ENCODE data around the gene PRND.
"Not testable (repeated sequence)": the region's sequence is repeated elsewhere in the genome, so short reads cannot be mapped to it uniquely, and the experiment has no call there.

Gene PRND

GRCh38 chr20:4748847-4749246 lies 27.1 kb downstream of the PRND start:
- no peak for DNase-seq (ENCODE audit: extremely low read depth, low read depth)
- no peak overlapping the region for H3K4me3 ChIP-seq (replicated peaks; ENCODE audit: low read depth, low read length)
- TF ChIP-seq CTCF (IDR thresholded peaks at IDR 0.05; ENCODE audit: low read depth, low read length, missing control alignments), result no peak

GRCh38 chr20:4749326-4749725 lies 27.6 kb downstream of the PRND start:
- H3K4me3 ChIP-seq (replicated peaks; ENCODE audit: low read depth, low read length), result no peak overlapping the region
- DNase-seq (ENCODE audit: extremely low read depth, low read depth), result no peak
- no peak for TF ChIP-seq CTCF (IDR thresholded peaks at IDR 0.05; ENCODE audit: low read depth, low read length, missing control alignments)

- TF ChIP-seq CTCF (IDR thresholded peaks at IDR 0.05; ENCODE audit: low read depth, low read length, missing control alignments), result no peak
- DNase-seq (ENCODE audit: extremely low read depth, low read depth), result no peak
- H3K4me3 ChIP-seq (replicated peaks; ENCODE audit: low read depth, low read length), result no peak overlapping the region
These were observed 28.7 kb downstream of the PRND start for GRCh38 chr20:4750381-4750780.

GRCh38 chr20:4759100-4759884 lies 37.6 kb downstream of the PRND start:
- DNase-seq (ENCODE audit: extremely low read depth, low read depth); H3K4me3 ChIP-seq (replicated peaks; ENCODE audit: low read depth, low read length): not testable (repeated sequence)

- no peak for TF ChIP-seq CTCF (IDR thresholded peaks at IDR 0.05; ENCODE audit: low read depth, low read length, missing control alignments)
- no peak for DNase-seq (ENCODE audit: extremely low read depth, low read depth)
- H3K4me3 ChIP-seq (replicated peaks; ENCODE audit: low read depth, low read length), result no peak overlapping the region
These were observed 41.6 kb downstream of the PRND start for GRCh38 chr20:4763261-4763660.

GRCh38 chr20:4763723-4764510 lies 42.2 kb downstream of the PRND start:
- no peak overlapping the region for H3K4me3 ChIP-seq (replicated peaks; ENCODE audit: low read depth, low read length)
- TF ChIP-seq CTCF (IDR thresholded peaks at IDR 0.05; ENCODE audit: low read depth, low read length, missing control alignments), result no peak
- no peak for DNase-seq (ENCODE audit: extremely low read depth, low read depth)

- TF ChIP-seq CTCF (IDR thresholded peaks at IDR 0.05; ENCODE audit: low read depth, low read length, missing control alignments), result no peak
- DNase-seq (ENCODE audit: extremely low read depth, low read depth), result no peak
These were observed 43.1 kb downstream of the PRND start for GRCh38 chr20:4764805-4765204.

More at GRCh38 chr20:4764805-4765204, 43.1 kb downstream of the PRND start:
- H3K4me3 ChIP-seq (replicated peaks; ENCODE audit: low read depth, low read length), result no peak overlapping the region

Measured in HFF-Myc (cell line).